Right cardiac atrium (tissue), 5 donors: ENCODE results near the gene LRMDA. TPM values are rescaled to one million over a fixed set of nuclear protein-coding genes. Genes with fewer than 3 reads are reported as not detected.

Source experiments
- ATAC-seq, 2 donors: fragments of 200-7000 bp; cut with Tn5 transposase; one replicate each; pipeline versions ENCODE4 v1.8.0 to v1.9.1; 2020; ENCODE audit warnings: moderate library complexity in 2 of 2, mild to moderate bottlenecking in 1 of 2
- DNase-seq, 3 donors: peaks; one replicate each; pipeline ENCODE4 v3.0.0-alpha.2; 2020
- H3K27ac ChIP-seq: one replicate; pipeline ENCODE4 v1.5.1; 2013; ENCODE audit warnings: mild to moderate bottlenecking, low read length, control low read depth, moderate library complexity
- H3K27me3 ChIP-seq: one replicate; pipeline ENCODE4 v1.6.1; 2013; ENCODE audit not compliant: control insufficient read depth, insufficient read depth
- H3K4me1 ChIP-seq: one replicate; pipeline ENCODE4 v1.6.1; 2013; ENCODE audit warnings: low read length; ENCODE audit not compliant: control insufficient read depth, insufficient read depth
- H3K4me3 ChIP-seq: one replicate; pipeline ENCODE4 v1.5.1; 2013; ENCODE audit warnings: low read length, control low read depth
- H3K9me3 ChIP-seq: one replicate; pipeline ENCODE4 v1.6.1; 2013; ENCODE audit warnings: low read length; ENCODE audit not compliant: control insufficient read depth
- WGBS: extraction: QIAGEN DNeasy Blood & Tissue Kit; methylation state at CpG from one replicate; pipeline ENCODE4 v1.1.7; 2013; 5-methylcytosine and 5-hydroxymethylcytosine counted together
- intact Hi-C, 4 donors: fragments of 100-400 bp; cut with DNase I; formaldehyde crosslinking; loops; one replicate each; pipeline versions ENCODE4 v1.11.0 to v1.14.0; 2022 to 2023
- polyA plus RNA-seq: library from polyadenylated mRNA; stranded (reverse); fragments of 200-250 nt; gene quantifications from one replicate; pipeline ENCODE4 v1.2.3, GENCODE V29; 2013
- total RNA-seq, 4 donors: library from RNA; stranded (reverse); fragmentation: NEBNext Ultra II Directional; extraction: Animal tissue kit (Norgen Biotek cat#: 25700); gene quantifications; one replicate each; pipeline ENCODE4 v1.2.1, GENCODE V29; 2021
- donor health status: healthy with polysubstance abuse.
- donor health status: DM: no; HTN: yes; CAD: no.
- donor health status: DM: no; HTN: no; CAD: no.
- donor health status: DM: no; HTN: yes; CAD: no; lungs with severe emphysema.
- donor health status: DM: yes; HTN: yes; CAD: no.

Gene LRMDA
- total and polyA plus RNA-seq, 5 donors = 42.7 to 97.9 (median 48.8) TPM

GRCh38 chr10:75402486-75403143, 28.8 kb upstream of the LRMDA start:
- Histone ChIP-seq H3K4me1 (no peaks in the 10 kb centered on the region), H3K27ac (peak overlapping the region; percentile 89), H3K4me3 (peak overlapping the region; percentile 82), H3K27me3 (no peaks in the 10 kb centered on the region), H3K9me3 (no peaks in the 10 kb centered on the region)
- DNase-seq (peak; percentile 42 to 77 (median 76)), ATAC-seq (peak; percentile 0 to 2)
- WGBS = under 1% methylated on average over 42 of the region's 42 CpGs
- intact Hi-C loops = loop anchor here in 3 of 4 donors (10.0 kb wide), 5 partner anchors 212 to 1152 kb away; no protein-coding TSS in a partner anchor

- ATAC-seq (no peak), DNase-seq (peak; percentile 36 to 76 (median 70))
- H3K9me3 ChIP-seq = no peaks in the 10 kb centered on the region
- under 1% methylated on average over 56 of the region's 56 CpGs for WGBS
- peak overlapping the region; percentile 89 for H3K27ac ChIP-seq
- H3K4me1 ChIP-seq = no peaks in the 10 kb centered on the region
- no peaks in the 10 kb centered on the region for H3K27me3 ChIP-seq
- intact Hi-C loops = loop anchor here in 3 of 4 donors (10.0 kb wide), 5 partner anchors 211 to 1151 kb away; no protein-coding TSS in a partner anchor
- peak overlapping the region; percentile 82 for H3K4me3 ChIP-seq
These were observed 28.1 kb upstream of the LRMDA start for GRCh38 chr10:75403144-75403938.

GRCh38 chr10:75403939-75404814, 27.2 kb upstream of the LRMDA start:
- Histone ChIP-seq H3K9me3 (no peaks in the 10 kb centered on the region), H3K4me1 (no peaks in the 10 kb centered on the region), H3K4me3 (peak overlapping the region; percentile 82), H3K27ac (peak overlapping the region; percentile 6), H3K27me3 (no peaks in the 10 kb centered on the region)
- WGBS = 16% methylated on average over 58 of the region's 58 CpGs
- DNase-seq (peak; percentile 38 to 70 (median 66)), ATAC-seq (no peak)
- intact Hi-C loops = loop anchor here in 3 of 4 donors (10.0 kb wide), 5 partner anchors 211 to 1151 kb away; no protein-coding TSS in a partner anchor

- H3K27me3 ChIP-seq = no peaks in the 10 kb centered on the region
- DNase-seq (peak in 2 of 3 donors; percentile 55 to 70), ATAC-seq (no peak)
- no peaks in the 10 kb centered on the region for H3K4me1 ChIP-seq
- intact Hi-C loops = loop anchor here in 3 of 4 donors (10.0 kb wide), 5 partner anchors 210 to 1150 kb away; no protein-coding TSS in a partner anchor
- H3K27ac ChIP-seq = no peak overlapping the region
- H3K9me3 ChIP-seq = no peaks in the 10 kb centered on the region
- 46% methylated on average over 56 of the region's 56 CpGs for WGBS
- peak overlapping the region; percentile 82 for H3K4me3 ChIP-seq
These were observed 26.4 kb upstream of the LRMDA start for GRCh38 chr10:75404815-75405597.

- intact Hi-C loops = loop anchor here in 3 of 4 donors (10.0 kb wide), 5 partner anchors 209 to 1149 kb away; no protein-coding TSS in a partner anchor
- Histone ChIP-seq H3K9me3 (no peaks in the 10 kb centered on the region), H3K4me1 (no peaks in the 10 kb centered on the region), H3K27ac (no peak overlapping the region), H3K27me3 (no peaks in the 10 kb centered on the region), H3K4me3 (no peak overlapping the region)
- 77% methylated on average over 39 of the region's 39 CpGs for WGBS
- DNase-seq (no peak), ATAC-seq (no peak)
These were observed 25.6 kb upstream of the LRMDA start for GRCh38 chr10:75405598-75406461.

- Histone ChIP-seq H3K9me3 (no peaks in the 10 kb centered on the region), H3K27me3 (no peaks in the 10 kb centered on the region), H3K4me1 (no peaks in the 10 kb centered on the region), H3K4me3 (no peak overlapping the region), H3K27ac (no peak overlapping the region)
- 97% methylated on average over 29 of the region's 29 CpGs for WGBS
- ATAC-seq (no peak), DNase-seq (peak in 1 of 3 donors; percentile 54)
- intact Hi-C loops = loop anchor here in 3 of 4 donors (10.0 kb wide), 5 partner anchors 208 to 1148 kb away; no protein-coding TSS in a partner anchor
These were observed 24.8 kb upstream of the LRMDA start for GRCh38 chr10:75406462-75407223.

- no peak overlapping the region for H3K4me3 ChIP-seq
- H3K9me3 ChIP-seq = no peaks in the 10 kb centered on the region
- no peaks in the 10 kb centered on the region for H3K4me1 ChIP-seq
- peak in 2 of 3 donors; percentile 59 to 68 for DNase-seq
- H3K27ac ChIP-seq = no peak overlapping the region
- intact Hi-C loops = loop anchor here in 3 of 4 donors (10.0 kb wide), 5 partner anchors 208 to 1148 kb away; no protein-coding TSS in a partner anchor
- no peak for ATAC-seq
- H3K27me3 ChIP-seq = no peaks in the 10 kb centered on the region
- WGBS = 79% methylated on average over 37 of the region's 37 CpGs
These were observed 24.2 kb upstream of the LRMDA start for GRCh38 chr10:75407224-75407712.

GRCh38 chr10:75407713-75408508, 23.5 kb upstream of the LRMDA start:
- WGBS = 7% methylated on average over 68 of the region's 68 CpGs
- DNase-seq = peak in 2 of 3 donors; percentile 82 to 87
- no peaks in the 10 kb centered on the region for H3K27me3 ChIP-seq

More at GRCh38 chr10:75407713-75408508, 23.5 kb upstream of the LRMDA start:
- ATAC-seq = peak; percentile 18 to 36
- H3K27ac ChIP-seq = peak overlapping the region; percentile 82
- intact Hi-C loops = loop anchor here in 3 of 4 donors (10.0 kb wide), 5 partner anchors 207 to 1147 kb away; no protein-coding TSS in a partner anchor
- no peaks in the 10 kb centered on the region for H3K4me1 ChIP-seq
- H3K4me3 ChIP-seq = peak overlapping the region; percentile 84
- no peaks in the 10 kb centered on the region for H3K9me3 ChIP-seq
